AG20443 (cell line): ENCODE results near the gene ZNF593OS.
A peak's percentile ranks its signal among the peaks of the same experiment; 100 is the strongest.

Experiments used
- DNase-seq: peaks from one replicate; pipeline ENCODE4 v3.0.0; 2012; ENCODE audit warnings: low spot score, mixed read lengths

Gene ZNF593OS

GRCh38 chr1:26158908-26159742, 12.5 kb downstream of the ZNF593OS start, which contains the start of gene FAM110D:
TSS of gene FAM110D (plus strand) at chr1:26159079. CDS start at chr1:26161292, 2,213 bp downstream.
- peak; percentile 25 for DNase-seq

GRCh38 chr1:26158271-26158907, 13.2 kb downstream of the ZNF593OS start:
- no peak for DNase-seq

GRCh38 chr1:26156285-26157038, 15.2 kb downstream of the ZNF593OS start:
- no peak for DNase-seq

GRCh38 chr1:26155370-26156284, 16.0 kb downstream of the ZNF593OS start:
- DNase-seq: no peak

GRCh38 chr1:26154750-26155149, 16.9 kb downstream of the ZNF593OS start:
- no peak for DNase-seq

- no peak for DNase-seq
These were observed 17.6 kb downstream of the ZNF593OS start for GRCh38 chr1:26153966-26154532.

- DNase-seq: no peak
These were observed 22.7 kb downstream of the ZNF593OS start for GRCh38 chr1:26148887-26149286.

- no peak for DNase-seq
These were observed 25.7 kb downstream of the ZNF593OS start for GRCh38 chr1:26145960-26146294.

GRCh38 chr1:26145041-26145959, 26.3 kb downstream of the ZNF593OS start:
- peak; percentile 83 for DNase-seq

GRCh38 chr1:26142159-26142558, 29.5 kb downstream of the ZNF593OS start:
- no peak for DNase-seq

GRCh38 chr1:26138974-26139558, 32.6 kb downstream of the ZNF593OS start:
- no peak for DNase-seq

GRCh38 chr1:26134466-26134865, 37.2 kb downstream of the ZNF593OS start:
- no peak for DNase-seq

- no peak for DNase-seq
These were observed 38.8 kb downstream of the ZNF593OS start for GRCh38 chr1:26132834-26133167.

- no peak for DNase-seq
These were observed 39.4 kb downstream of the ZNF593OS start for GRCh38 chr1:26132128-26132833.

GRCh38 chr1:26130695-26131094, 40.9 kb downstream of the ZNF593OS start:
- no peak for DNase-seq

GRCh38 chr1:26129778-26130177, 41.9 kb downstream of the ZNF593OS start:
- no peak for DNase-seq

GRCh38 chr1:26127235-26128163, 44.1 kb downstream of the ZNF593OS start:
- DNase-seq: no peak
